ENCODE data around the gene CCL22. TPM values are rescaled to one million over a fixed set of nuclear protein-coding genes. Genes with fewer than 3 reads are reported as not detected.
A peak's percentile ranks its signal among the peaks of the same experiment; 100 is the strongest.

CCL22 gene
- total RNA-seq, 4 donors from 2014 or later, result not detected

GRCh38 chr16:57380671-57381462 is 22.3 kb downstream of the CCL22 start:
- Histone ChIP-seq H3K9me3 (no peaks in the 10 kb centered on the region), H3K27me3 (no peaks in the 10 kb centered on the region), H3K27ac (replicated peaks in 1 of 4) (peak overlapping the region; percentile 72 to 95 (median 84)), H3K4me3 (no peak overlapping the region), H3K36me3 (peaks cover 4 to 22% (median 18%) of the 10 kb centered on the region in 4 donors), H3K4me1 (peaks cover 61 to 89% (median 85%) of the 10 kb centered on the region in 4 donors)
- TF ChIP-seq POLR2A (IDR thresholded peaks at IDR 0.05; ENCODE audit: low read depth) (no peak), EP300 (IDR thresholded peaks at IDR 0.05) (no peak), POLR2AphosphoS5 (IDR thresholded peaks at IDR 0.05) (peak in 1 of 2 donors; percentile 27), CTCF (IDR thresholded peaks at IDR 0.05) (no peak)
- DNase-seq (ENCODE audit: extremely low spot score), result no peak
- intact Hi-C loops (cut with DNase I), result no loop called here
- WGBS, result 80% methylated on average over 7 of the region's 8 CpGs

- Histone ChIP-seq H3K27me3 (no peaks in the 10 kb centered on the region), H3K36me3 (peaks cover 4 to 22% (median 18%) of the 10 kb centered on the region in 4 donors), H3K4me3 (no peak overlapping the region), H3K27ac (replicated peaks in 1 of 4) (peak overlapping the region; percentile 72 to 95 (median 84)), H3K9me3 (no peaks in the 10 kb centered on the region), H3K4me1 (peaks cover 69 to 89% (median 88%) of the 10 kb centered on the region in 4 donors)
- WGBS, result 92% methylated on average over 22 of the region's 35 CpGs
- DNase-seq (ENCODE audit: extremely low spot score), result no peak
- TF ChIP-seq EP300 (IDR thresholded peaks at IDR 0.05) (no peak), POLR2A (IDR thresholded peaks at IDR 0.05; ENCODE audit: low read depth) (no peak), CTCF (IDR thresholded peaks at IDR 0.05) (no peak), POLR2AphosphoS5 (IDR thresholded peaks at IDR 0.05) (no peak)
- intact Hi-C loops (cut with DNase I), result no loop called here
Measured at GRCh38 chr16:57381791-57382534, 23.4 kb downstream of the CCL22 start.

GRCh38 chr16:57382535-57383275 is 24.1 kb downstream of the CCL22 start:
- H3K27ac ChIP-seq (replicated peaks in 1 of 4), result peak overlapping the region; percentile 72 to 95 (median 84)
- no peak for DNase-seq (ENCODE audit: extremely low spot score)
- H3K4me3 ChIP-seq, result no peak overlapping the region
- H3K9me3 ChIP-seq, result no peaks in the 10 kb centered on the region
- TF ChIP-seq CTCF (IDR thresholded peaks at IDR 0.05) (no peak), POLR2AphosphoS5 (IDR thresholded peaks at IDR 0.05) (no peak), EP300 (IDR thresholded peaks at IDR 0.05) (no peak), POLR2A (IDR thresholded peaks at IDR 0.05; ENCODE audit: low read depth) (no peak)
- H3K36me3 ChIP-seq, result peaks cover 4 to 22% (median 18%) of the 10 kb centered on the region in 4 donors
- WGBS, result 77% methylated on average over 5 of the region's 16 CpGs
- intact Hi-C loops (cut with DNase I), result no loop called here
- no peaks in the 10 kb centered on the region for H3K27me3 ChIP-seq
- H3K4me1 ChIP-seq, result peaks cover 61 to 84% (median 82%) of the 10 kb centered on the region in 4 donors

- Histone ChIP-seq H3K27me3 (no peaks in the 10 kb centered on the region), H3K36me3 (peaks cover 4 to 22% (median 18%) of the 10 kb centered on the region in 4 donors), H3K27ac (replicated peaks in 1 of 4) (peak overlapping the region; percentile 72 to 95 (median 84)), H3K9me3 (no peaks in the 10 kb centered on the region), H3K4me1 (peaks cover 57 to 76% (median 74%) of the 10 kb centered on the region in 4 donors), H3K4me3 (no peak overlapping the region)
- 65% methylated on average over 8 of the region's 8 CpGs for WGBS
- intact Hi-C loops (cut with DNase I), result no loop called here
- no peak for TF ChIP-seq CTCF (IDR thresholded peaks at IDR 0.05)
- no peak for TF ChIP-seq POLR2A (IDR thresholded peaks at IDR 0.05; ENCODE audit: low read depth)
- peak in 1 of 2 donors; percentile 57 for TF ChIP-seq POLR2AphosphoS5 (IDR thresholded peaks at IDR 0.05)
- TF ChIP-seq EP300 (IDR thresholded peaks at IDR 0.05), result no peak
- no peak for DNase-seq (ENCODE audit: extremely low spot score)
Measured at GRCh38 chr16:57383276-57384247, 25.0 kb downstream of the CCL22 start.

Measured in esophagus muscularis mucosa (tissue), 4 donors.